ENCODE results near the gene GPR108. TPM values are rescaled to one million over a fixed set of nuclear protein-coding genes. Genes with fewer than 3 reads are reported as not detected.

The GPR108 gene
- total RNA-seq, 1 experiment from 2014 or later, result 43.0 TPM

DNA sequence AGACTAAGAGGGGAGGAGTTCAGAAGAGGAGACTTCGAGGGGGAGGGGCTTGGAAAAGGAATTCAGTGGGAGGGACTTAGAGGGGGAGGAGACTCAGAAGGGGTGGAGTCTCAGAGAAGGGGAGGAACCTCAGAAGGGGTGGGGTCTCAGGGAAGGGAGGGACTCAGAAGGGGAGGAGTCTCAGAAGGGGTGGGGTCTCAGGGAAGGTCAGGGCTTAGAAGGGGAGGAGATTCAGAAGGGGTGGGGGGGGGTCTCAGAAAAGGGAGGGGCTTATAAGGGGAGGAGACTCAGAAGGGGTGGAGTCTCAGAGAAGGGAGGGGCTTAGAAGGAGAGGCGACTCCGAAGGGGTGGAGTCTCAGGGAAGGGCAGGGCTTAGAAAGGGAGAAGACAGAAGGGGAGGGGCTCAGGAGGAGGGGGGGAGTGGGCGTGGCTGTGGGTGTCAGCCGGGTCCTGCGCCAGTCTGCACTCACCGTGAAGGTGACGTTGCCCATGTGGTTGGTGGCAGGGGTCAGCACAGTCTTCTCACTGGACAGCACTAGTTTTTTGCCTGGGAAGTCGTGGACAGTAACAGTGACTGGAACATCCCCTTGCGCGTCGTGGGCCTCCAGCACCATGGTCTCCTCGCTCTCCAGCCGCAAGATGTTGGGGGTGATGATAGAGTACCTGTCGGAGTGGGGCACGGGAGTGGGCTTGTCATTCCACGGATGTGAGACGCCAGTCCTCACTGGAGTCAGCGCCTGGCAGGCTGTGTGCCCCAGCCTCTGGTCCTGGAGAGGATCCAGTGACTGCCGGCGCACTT, 18.4 kb downstream of the GPR108 start:
- H3K9me3 ChIP-seq (ENCODE audit: control insufficient read depth, insufficient read depth, low read depth, low read length), result no peaks in the 10 kb centered on the region
- H3K4me1 ChIP-seq (ENCODE audit: control insufficient read depth, insufficient read depth, low read length), result no peaks in the 10 kb centered on the region
- ATAC-seq (peak; percentile 40), DNase-seq (ENCODE audit: low read depth, low spot score) (no peak)
- no TSS peak for BruUV-seq (replicated peaks)
- intact Hi-C loops (cut with micrococcal nuclease; ENCODE audit: unreplicated experiment) (no loop called here), in situ Hi-C loops (cut with HindIII; ENCODE audit: low pct_unique_long_range_greater_than_20kb, low sequenced_read_pairs) (no loop called here)
- H3K27ac ChIP-seq (ENCODE audit: low read length), result no peak overlapping the region
- ChIA-PET CTCF (interaction anchor here (0.7 kb wide), 1 partner anchor 78 kb away, joined by 17 read pairs; no protein-coding TSS in a partner anchor), POLR2A (no interaction called here)
- no peaks in the 10 kb centered on the region for H3K36me3 ChIP-seq (ENCODE audit: control insufficient read depth, insufficient read depth, low read length)
- TF ChIP-seq POLR2AphosphoS5 (IDR thresholded peaks at IDR 0.05; ENCODE audit: low read depth, low read length), result no peak
- TF ChIP-seq CTCF (IDR thresholded peaks at IDR 0.05), result no peak
- TF ChIP-seq, protein P1, sequence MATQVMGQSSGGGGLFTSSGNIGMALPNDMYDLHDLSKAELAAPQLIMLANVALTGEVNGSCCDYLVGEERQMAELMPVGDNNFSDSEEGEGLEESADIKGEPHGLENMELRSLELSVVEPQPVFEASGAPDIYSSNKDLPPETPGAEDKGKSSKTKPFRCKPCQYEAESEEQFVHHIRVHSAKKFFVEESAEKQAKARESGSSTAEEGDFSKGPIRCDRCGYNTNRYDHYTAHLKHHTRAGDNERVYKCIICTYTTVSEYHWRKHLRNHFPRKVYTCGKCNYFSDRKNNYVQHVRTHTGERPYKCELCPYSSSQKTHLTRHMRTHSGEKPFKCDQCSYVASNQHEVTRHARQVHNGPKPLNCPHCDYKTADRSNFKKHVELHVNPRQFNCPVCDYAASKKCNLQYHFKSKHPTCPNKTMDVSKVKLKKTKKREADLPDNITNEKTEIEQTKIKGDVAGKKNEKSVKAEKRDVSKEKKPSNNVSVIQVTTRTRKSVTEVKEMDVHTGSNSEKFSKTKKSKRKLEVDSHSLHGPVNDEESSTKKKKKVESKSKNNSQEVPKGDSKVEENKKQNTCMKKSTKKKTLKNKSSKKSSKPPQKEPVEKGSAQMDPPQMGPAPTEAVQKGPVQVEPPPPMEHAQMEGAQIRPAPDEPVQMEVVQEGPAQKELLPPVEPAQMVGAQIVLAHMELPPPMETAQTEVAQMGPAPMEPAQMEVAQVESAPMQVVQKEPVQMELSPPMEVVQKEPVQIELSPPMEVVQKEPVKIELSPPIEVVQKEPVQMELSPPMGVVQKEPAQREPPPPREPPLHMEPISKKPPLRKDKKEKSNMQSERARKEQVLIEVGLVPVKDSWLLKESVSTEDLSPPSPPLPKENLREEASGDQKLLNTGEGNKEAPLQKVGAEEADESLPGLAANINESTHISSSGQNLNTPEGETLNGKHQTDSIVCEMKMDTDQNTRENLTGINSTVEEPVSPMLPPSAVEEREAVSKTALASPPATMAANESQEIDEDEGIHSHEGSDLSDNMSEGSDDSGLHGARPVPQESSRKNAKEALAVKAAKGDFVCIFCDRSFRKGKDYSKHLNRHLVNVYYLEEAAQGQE (IDR thresholded peaks at IDR 0.05; ENCODE audit: insufficient read depth in 1 of 2, low read depth in 2 of 2, low read length in 1 of 2), result no peak
- TF ChIP-seq TCF7L2 (IDR thresholded peaks at IDR 0.05; ENCODE audit: low read depth, low read length), result no peak
- no peak for TF ChIP-seq SIN3A (IDR thresholded peaks at IDR 0.05; ENCODE audit: borderline replicate concordance, insufficient read depth, low read depth, low read length)
- H3K27me3 ChIP-seq (ENCODE audit: control insufficient read depth, insufficient read depth, low read length), result no peaks in the 10 kb centered on the region
- no peak overlapping the region for H3K4me3 ChIP-seq (ENCODE audit: low read depth in 2 of 2, low read length in 2 of 2)

DNA sequence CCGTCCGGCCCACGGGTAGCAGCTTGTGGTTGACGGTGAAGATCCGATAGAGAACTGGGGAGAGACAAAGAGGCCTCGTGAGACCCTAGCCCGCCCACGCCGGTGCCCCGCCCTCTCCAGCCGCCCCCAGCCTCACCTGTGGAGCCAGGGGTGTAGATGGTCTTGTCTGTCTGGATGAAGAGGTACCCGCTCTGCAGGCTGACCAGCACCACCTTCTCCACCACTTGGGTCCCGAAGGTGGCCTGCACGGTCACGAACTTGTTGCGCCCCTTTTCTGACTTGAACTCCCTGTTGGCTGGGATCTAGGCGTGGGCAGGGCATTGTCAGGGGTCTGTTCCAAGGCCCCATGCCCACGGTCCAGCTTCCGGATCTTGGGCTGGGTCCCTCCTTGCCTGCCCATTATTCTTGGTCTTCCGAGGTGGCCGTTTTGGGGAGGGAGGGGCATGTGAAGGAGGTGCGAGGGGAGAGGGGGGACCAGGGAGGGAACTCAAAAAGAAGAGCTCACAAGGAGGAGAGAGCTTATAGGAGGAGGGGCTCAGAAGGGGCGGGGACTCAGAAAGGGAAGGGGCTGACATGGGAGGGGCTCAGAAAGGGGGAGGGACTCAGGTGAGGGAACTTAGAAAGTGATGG, 19.2 kb downstream of the GPR108 start:
- no peak for ATAC-seq
- H3K9me3 ChIP-seq (ENCODE audit: control insufficient read depth, insufficient read depth, low read depth, low read length), result no peaks in the 10 kb centered on the region
- H3K4me1 ChIP-seq (ENCODE audit: control insufficient read depth, insufficient read depth, low read length), result no peaks in the 10 kb centered on the region
- H3K36me3 ChIP-seq (ENCODE audit: control insufficient read depth, insufficient read depth, low read length), result no peaks in the 10 kb centered on the region
- ChIA-PET CTCF (interaction anchor here (0.7 kb wide), 1 partner anchor 77 kb away, joined by 17 read pairs; no protein-coding TSS in a partner anchor), POLR2A (no interaction called here)
- no peak overlapping the region for H3K4me3 ChIP-seq (ENCODE audit: low read depth in 2 of 2, low read length in 2 of 2)
- H3K27ac ChIP-seq (ENCODE audit: low read length), result no peak overlapping the region
- in situ Hi-C loops (cut with HindIII; ENCODE audit: low pct_unique_long_range_greater_than_20kb, low sequenced_read_pairs) (no loop called here), intact Hi-C loops (cut with micrococcal nuclease; ENCODE audit: unreplicated experiment) (no loop called here)
- no peak for DNase-seq (ENCODE audit: low read depth, low spot score)
- TF ChIP-seq SIN3A (IDR thresholded peaks at IDR 0.05; ENCODE audit: borderline replicate concordance, insufficient read depth, low read depth, low read length) (no peak), POLR2AphosphoS5 (IDR thresholded peaks at IDR 0.05; ENCODE audit: low read depth, low read length) (no peak), CTCF (IDR thresholded peaks at IDR 0.05) (no peak), TCF7L2 (IDR thresholded peaks at IDR 0.05; ENCODE audit: low read depth, low read length) (no peak)
- TF ChIP-seq, protein P1 (IDR thresholded peaks at IDR 0.05; ENCODE audit: insufficient read depth in 1 of 2, low read depth in 2 of 2, low read length in 1 of 2), result no peak
- no TSS peak for BruUV-seq (replicated peaks)
- no peaks in the 10 kb centered on the region for H3K27me3 ChIP-seq (ENCODE audit: control insufficient read depth, insufficient read depth, low read length)
